Epithelial cell of prostate (primary cell): ENCODE data around the gene PSMC1.
"Not testable (repeated sequence)": the region's sequence is repeated elsewhere in the genome, so short reads cannot be mapped to it uniquely, and the experiment has no call there.

Experiments used
- DNase-seq: peaks from one replicate; pipeline ENCODE4 v3.0.0-alpha.2; 2011; ENCODE audit warnings: low read depth, low spot score
- H3K27ac ChIP-seq: fragments of 450-650 bp; 2 replicates; pipeline ENCODE4 v1.5.1; 2017; ENCODE audit warnings: mild to moderate bottlenecking

Gene PSMC1

GRCh38 chr14:90256354-90257131 lies at the start of gene PSMC1:
Gene PSMC1 (plus strand): TSS chr14:90256553. CDS start chr14:90256598, 45 bp downstream.
- H3K27ac ChIP-seq = peak within 1 kb of the TSS; percentile 61
- DNase-seq = peak; percentile 76

- H3K27ac ChIP-seq = no peak overlapping the region
- no peak for DNase-seq
Observed at GRCh38 chr14:90213099-90213748, 43.1 kb upstream of the PSMC1 start.

GRCh38 chr14:90228478-90228877 lies 27.9 kb upstream of the PSMC1 start:
- H3K27ac ChIP-seq = no peak overlapping the region
- no peak for DNase-seq

- H3K27ac ChIP-seq, DNase-seq: not testable (repeated sequence)
Observed at GRCh38 chr14:90229942-90230341, 26.4 kb upstream of the PSMC1 start.

- H3K27ac ChIP-seq = no peak overlapping the region
- no peak for DNase-seq
Observed at GRCh38 chr14:90235179-90235976, 21.0 kb upstream of the PSMC1 start.

- DNase-seq = no peak
- no peak overlapping the region for H3K27ac ChIP-seq
Observed at GRCh38 chr14:90239139-90239538, 17.2 kb upstream of the PSMC1 start.

- DNase-seq = no peak
- H3K27ac ChIP-seq = no peak overlapping the region
Observed at GRCh38 chr14:90242444-90242843, 13.9 kb upstream of the PSMC1 start.

- no peak overlapping the region for H3K27ac ChIP-seq
- no peak for DNase-seq
Observed at GRCh38 chr14:90246936-90247335, 9.4 kb upstream of the PSMC1 start.

GRCh38 chr14:90247441-90247840 lies 8.9 kb upstream of the PSMC1 start:
- not testable (repeated sequence) for DNase-seq, H3K27ac ChIP-seq

- no peak overlapping the region for H3K27ac ChIP-seq
- DNase-seq = no peak
Observed at GRCh38 chr14:90248594-90248993, 7.8 kb upstream of the PSMC1 start.

GRCh38 chr14:90253826-90254225 lies 2.5 kb upstream of the PSMC1 start:
- no peak for DNase-seq
- H3K27ac ChIP-seq = no peak overlapping the region

- H3K27ac ChIP-seq = peak overlapping the region; percentile 61
Observed at GRCh38 chr14:90255871-90256270, 482 bp upstream of the PSMC1 start.

GRCh38 chr14:90263748-90264449 lies 7.5 kb downstream of the PSMC1 start:
- H3K27ac ChIP-seq = no peak overlapping the region
- DNase-seq = no peak

More at GRCh38 chr14:90255871-90256270, 482 bp upstream of the PSMC1 start:
- DNase-seq = no peak

- DNase-seq = no peak
- H3K27ac ChIP-seq = no peak overlapping the region
Observed at GRCh38 chr14:90266441-90267154, 10.2 kb downstream of the PSMC1 start.

- no peak overlapping the region for H3K27ac ChIP-seq
- no peak for DNase-seq
Observed at GRCh38 chr14:90268420-90268819, 12.1 kb downstream of the PSMC1 start.

- no peak overlapping the region for H3K27ac ChIP-seq
- DNase-seq = no peak
Observed at GRCh38 chr14:90272523-90272922, 16.2 kb downstream of the PSMC1 start.

- H3K27ac ChIP-seq = no peak overlapping the region
- DNase-seq = no peak
Observed at GRCh38 chr14:90273532-90273931, 17.2 kb downstream of the PSMC1 start.

GRCh38 chr14:90274019-90274418 lies 17.7 kb downstream of the PSMC1 start:
- H3K27ac ChIP-seq = peak overlapping the region; percentile 56
- no peak for DNase-seq

GRCh38 chr14:90274808-90275457 lies 18.6 kb downstream of the PSMC1 start:
- DNase-seq = peak; percentile 34
- peak overlapping the region; percentile 56 for H3K27ac ChIP-seq
